ENCODE data around the gene COX6A1.

DNA sequence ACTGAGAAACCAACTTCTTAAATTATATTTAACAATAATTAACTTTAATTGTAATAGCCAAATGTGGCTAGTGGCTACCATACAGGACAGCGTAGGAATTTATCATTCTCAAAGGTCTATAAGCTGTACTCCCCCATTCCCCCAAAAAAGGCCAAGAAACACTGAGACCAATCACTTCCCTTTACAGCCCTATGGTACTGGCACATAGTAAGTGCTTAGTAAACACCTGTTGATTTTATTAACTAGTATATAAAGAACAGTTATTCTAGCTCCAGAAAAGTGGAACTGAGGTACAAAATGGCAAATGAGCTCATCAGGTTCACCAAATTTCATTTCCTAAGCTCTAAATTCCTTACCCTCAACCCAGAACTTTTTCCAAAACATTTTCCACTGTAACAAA lies 37.7 kb downstream of the COX6A1 start:
- TF ChIP-seq, protein P1, sequence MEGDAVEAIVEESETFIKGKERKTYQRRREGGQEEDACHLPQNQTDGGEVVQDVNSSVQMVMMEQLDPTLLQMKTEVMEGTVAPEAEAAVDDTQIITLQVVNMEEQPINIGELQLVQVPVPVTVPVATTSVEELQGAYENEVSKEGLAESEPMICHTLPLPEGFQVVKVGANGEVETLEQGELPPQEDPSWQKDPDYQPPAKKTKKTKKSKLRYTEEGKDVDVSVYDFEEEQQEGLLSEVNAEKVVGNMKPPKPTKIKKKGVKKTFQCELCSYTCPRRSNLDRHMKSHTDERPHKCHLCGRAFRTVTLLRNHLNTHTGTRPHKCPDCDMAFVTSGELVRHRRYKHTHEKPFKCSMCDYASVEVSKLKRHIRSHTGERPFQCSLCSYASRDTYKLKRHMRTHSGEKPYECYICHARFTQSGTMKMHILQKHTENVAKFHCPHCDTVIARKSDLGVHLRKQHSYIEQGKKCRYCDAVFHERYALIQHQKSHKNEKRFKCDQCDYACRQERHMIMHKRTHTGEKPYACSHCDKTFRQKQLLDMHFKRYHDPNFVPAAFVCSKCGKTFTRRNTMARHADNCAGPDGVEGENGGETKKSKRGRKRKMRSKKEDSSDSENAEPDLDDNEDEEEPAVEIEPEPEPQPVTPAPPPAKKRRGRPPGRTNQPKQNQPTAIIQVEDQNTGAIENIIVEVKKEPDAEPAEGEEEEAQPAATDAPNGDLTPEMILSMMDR (IDR thresholded peaks at IDR 0.05), result no peak
- no peak for TF ChIP-seq POLR2AphosphoS5 (IDR thresholded peaks at IDR 0.05; ENCODE audit: insufficient read depth in 1 of 2, low read depth in 1 of 2)
- no peak for TF ChIP-seq POLR2A (IDR thresholded peaks at IDR 0.05)

Measured in vagina (tissue), 2 donors.